Skin of body (tissue), 2 donors: Measurements from ENCODE around the gene SLC8A1. TPM values are rescaled to one million over a fixed set of nuclear protein-coding genes. Genes with fewer than 3 reads are reported as not detected.

Source experiments
- DNase-seq: peaks from one replicate; lab custom pipeline; 2025; lab: John Stamatoyannopoulos, UW
- total RNA-seq: library from RNA; depleted of rRNA; stranded (reverse); fragments of >200 nt; gene quantifications from one replicate; pipeline ENCODE4 v1.2.3, GENCODE V29; 2014

Gene SLC8A1
- total RNA-seq, 1 donor from 2014 or later: 35.5 TPM

DNA sequence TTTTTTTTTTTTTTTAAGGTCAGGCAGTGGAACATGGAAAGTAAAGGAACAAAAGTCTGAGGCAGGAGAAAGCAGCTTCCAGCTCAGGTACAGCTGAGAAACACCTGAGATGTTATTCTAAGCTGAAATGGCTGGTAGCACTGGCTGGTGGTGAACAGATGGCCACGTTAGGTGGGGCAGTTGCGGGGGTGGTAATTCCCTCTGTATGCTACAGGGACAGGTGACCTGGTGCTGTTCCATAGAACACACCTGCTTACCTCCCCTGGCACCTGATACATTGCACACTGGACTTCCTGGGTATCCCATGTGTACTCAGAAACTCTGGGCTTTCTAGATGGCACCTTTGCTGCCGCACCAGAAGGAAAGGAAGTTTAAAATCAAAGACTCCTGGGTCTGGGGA is 333.3 kb downstream of the SLC8A1 start:
- DNase-seq: no peak

DNA sequence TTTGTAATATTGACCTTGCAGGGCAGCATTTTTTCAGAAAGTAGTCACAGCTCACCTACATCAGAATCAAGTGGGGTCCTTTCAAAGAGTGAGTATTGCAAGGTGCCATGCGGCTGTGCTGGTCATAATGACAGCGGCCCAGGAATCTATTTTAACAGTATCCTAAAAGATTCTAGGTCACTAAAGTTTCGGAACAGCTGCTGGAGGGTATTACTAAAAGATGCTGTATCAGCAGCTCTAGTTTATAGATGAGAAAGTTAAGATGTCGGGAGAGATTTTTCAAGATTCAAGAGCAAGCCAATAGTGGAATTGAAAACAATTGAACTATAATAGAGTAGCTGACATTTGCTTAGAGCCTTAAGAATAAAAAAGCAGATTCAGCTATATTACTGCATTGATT is 336.0 kb downstream of the SLC8A1 start:
- no peak for DNase-seq

DNA sequence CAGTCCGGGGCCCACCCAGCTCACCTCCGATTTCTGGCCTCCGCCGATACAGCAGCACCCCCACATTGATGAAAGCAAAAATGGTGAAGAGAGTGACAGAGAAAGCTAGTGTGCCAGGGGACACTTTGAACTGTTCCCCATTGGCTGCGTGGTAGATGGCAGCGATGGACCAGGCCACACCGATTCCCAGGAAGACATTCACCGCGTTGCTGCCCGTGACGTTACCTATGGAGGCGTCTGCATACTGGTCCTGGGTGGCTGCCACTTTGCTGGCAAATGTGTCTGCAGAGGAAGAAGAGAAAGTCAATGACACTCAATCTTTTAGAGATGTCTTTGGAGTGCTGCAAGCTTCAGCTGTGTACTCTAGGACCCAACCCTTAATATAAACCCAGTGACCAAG is 336.5 kb downstream of the SLC8A1 start:
- DNase-seq: no peak

DNA sequence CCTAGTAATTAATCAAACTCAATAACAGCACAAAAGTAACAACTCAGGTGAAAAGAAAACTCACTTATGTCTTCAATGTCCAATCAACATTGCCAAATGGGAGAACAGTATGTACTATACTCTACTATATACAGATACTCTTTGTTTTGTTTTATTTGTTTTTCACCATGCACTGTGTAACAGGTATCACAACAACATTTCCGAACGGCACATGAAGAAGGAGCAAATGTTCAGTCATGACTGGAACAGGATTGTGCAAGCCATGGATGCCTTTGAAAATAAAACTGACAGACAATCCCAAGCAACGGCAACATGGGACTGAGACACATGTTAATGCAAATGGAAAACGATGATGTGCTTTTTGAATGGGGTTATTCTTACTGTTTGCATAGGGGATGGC is 337.9 kb downstream of the SLC8A1 start:
- DNase-seq: no peak

DNA sequence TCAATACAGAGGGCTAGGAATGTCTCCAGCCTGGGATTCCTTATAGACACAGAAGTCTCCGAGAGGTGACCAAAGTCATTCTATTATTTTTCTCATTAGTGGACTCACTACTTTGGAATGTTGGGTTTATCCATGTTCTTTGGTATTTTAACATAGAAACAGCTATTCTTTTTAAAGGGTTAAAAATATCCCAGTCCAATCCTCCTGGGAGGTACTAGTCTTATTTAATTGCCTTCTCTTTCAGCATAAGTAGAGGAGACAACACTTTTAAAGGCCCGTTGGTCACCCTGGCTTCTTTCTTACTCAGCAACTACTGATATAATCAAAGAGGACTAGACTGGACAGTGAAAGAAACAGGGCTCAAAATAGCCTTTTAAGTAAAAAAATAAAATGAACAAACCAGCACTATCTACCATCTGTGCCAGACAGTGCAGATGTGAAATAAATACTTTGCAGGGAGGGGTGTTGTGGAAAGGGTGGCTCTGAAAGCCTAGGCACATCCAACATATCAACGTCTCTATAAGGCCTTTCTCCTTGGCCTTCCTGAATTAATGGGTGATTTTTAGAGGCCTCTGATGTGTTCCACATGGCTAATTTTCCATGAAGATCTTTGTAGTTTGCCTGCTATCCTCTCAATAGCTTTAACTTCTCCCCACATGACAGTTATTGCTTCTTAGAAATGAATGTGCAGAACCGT is 338.5 kb downstream of the SLC8A1 start:
- no peak for DNase-seq

DNA sequence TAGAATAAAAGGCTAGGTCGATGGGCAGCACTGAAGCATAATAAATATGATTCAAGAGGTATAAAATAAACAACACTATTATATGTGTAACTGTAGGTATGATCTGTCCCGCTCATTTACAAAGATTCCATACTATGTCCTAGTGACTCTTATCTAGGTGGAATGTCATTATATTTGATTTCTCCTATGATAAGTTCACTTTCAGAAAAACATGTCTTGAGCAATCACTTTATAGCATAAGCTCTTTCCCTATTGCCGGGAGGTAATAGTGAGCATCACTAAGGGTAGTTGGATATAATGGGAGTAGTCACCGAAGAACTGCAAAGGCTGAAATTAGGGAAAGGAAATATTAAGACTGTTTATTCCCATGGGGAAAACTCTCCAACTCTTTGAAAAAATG is 342.5 kb downstream of the SLC8A1 start:
- DNase-seq: no peak

DNA sequence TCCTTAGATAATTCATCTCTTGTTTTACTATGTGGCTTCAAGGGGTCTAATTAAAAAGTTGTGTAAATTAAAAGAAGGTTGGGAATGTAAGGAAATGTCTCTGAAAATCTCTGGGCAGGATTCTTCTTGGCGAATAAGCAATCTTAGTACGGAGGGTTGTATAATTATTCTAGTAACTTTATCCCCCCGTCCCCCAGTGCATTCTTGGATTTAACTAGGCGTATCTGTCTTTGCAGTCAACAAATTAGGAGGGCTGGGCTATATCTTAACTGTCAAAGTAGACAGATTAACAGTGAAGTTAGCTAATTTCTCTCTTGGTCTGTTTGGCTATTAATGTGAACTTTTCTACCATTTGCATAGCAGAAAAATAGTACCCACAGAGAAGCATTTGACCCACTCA is 343.0 kb downstream of the SLC8A1 start:
- no peak for DNase-seq

DNA sequence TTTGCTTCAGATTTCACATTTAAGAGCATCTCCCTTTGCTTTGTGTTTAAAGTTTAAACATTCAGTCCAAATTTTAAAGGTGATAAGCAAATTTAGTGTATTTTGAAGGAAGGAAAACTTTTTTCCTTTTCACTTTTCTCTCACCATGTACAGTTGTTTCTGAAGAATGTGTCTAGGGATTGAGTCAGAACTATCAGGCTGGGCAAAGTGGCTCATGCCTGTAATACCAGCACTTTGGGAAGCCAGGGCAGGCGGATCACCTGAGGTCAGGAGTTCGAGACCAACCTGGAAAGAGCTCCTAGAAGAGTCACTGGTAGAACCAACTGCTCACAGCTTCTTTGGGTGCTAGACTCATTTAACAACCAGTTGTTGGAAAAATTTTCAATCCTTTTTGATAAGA is 345.8 kb downstream of the SLC8A1 start:
- no peak for DNase-seq

DNA sequence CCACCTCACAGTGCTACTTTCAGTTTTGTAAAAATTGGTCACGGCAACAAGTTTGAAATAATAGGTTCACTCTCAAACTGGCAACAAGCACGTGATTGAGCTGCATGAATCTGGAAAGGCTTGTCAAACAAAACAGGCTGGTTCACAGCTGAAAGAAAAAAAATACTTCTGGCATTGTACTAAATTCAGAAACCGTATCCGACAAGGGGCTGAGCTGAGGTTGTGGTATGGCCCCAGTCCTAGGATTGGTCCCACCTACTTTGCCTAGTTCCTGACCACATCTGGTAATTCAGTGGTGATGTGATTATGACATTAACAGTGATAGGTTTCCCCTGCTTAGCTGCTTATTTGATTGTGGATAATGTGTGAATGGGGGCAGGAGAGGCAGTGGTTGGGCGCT is 346.3 kb downstream of the SLC8A1 start:
- DNase-seq: no peak

DNA sequence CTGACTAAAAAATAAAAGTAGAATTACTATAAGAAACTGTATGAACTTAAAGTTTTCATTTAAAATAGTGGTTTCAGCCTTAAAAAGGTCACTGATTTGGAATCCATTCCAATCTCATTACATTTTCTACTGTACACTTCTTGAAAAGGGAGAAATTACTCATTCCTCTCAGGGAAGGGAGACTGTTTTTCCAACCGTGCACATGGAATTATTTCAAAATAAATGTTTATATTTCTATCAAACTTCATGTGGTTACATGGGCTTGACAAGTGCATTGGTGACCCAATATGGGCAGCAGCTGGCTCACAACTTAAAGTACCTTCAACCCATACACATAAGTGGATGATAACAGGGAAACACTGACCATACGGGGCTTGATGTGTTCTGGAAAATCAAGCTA is 348.3 kb downstream of the SLC8A1 start:
- DNase-seq: no peak

DNA sequence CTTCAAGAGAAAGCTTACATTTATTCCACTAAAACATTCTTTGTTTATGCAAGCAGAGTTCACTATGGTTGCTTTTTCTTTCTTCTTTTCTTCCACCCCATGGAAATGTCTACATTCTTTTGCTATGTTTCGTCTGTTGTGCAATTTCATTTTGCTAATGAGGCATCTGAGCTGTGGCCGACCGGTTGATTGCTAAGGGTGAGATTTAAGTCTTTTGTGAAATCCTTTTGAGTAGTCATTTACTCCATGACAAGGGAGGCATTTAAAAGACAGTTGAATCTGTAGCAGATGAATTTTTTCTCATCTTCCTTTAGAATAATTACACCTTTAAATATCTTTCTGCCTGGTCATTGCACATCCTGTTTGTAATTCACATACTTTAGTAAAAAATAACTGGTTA is 348.7 kb downstream of the SLC8A1 start:
- DNase-seq: no peak

DNA sequence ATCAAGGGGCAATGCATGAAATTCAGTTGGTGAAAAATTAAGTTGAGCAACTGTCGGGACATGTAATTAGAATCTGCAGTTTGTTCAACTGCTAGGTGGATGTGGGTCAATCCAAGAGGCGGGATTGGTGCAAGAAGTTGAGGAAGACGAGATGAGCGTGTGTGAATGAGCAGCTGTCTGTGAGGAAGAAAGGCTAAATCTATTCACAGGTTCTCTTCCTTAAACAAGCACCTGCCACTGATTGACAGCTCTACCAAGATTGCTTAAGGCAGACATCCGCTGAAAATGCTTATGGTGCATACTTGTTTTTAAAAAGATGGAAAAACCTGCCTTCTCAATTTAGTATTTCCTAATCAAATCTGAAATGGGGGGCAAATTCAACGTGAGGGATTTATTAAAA is 349.4 kb downstream of the SLC8A1 start:
- DNase-seq: no peak

DNA sequence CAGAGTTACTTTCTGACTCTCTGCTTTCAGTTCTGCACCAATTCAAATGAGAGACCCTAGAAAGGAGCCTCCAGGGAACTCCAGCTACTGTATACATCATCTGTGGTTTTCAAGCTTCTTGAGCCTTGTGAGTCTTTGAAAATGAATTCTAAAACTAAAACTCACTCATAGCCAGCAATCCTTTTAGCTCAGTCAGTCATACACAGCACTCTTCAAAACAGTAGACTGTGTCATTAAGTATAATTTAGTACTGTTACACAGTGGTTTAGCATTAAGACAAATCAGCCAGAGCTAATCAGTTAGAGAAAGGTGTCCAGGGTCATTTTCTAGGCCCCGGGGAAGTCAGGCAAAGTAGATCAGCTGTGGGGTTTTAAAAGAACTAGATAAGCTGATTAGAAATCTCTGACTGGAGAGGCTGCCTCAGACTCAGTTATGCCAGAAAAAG is 350.7 kb downstream of the SLC8A1 start:
- DNase-seq: no peak

DNA sequence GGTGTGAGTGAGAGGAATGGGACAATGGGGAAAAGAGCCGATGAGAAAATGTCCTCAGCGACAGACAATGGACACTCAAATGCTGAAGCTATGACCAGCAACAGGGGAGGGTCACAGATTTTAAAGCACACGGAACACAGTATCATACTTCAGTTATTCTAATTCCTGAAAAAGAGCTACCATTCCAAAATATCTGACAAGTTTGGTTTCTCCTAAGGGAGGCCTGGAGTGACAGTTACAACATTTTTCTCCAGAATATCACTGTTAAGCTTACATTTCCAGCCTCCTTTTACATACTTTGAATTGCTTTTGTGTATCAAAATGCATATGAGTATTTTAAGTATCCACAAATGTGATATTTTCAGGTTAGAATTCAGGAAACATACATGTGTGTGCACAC is 351.2 kb downstream of the SLC8A1 start:
- DNase-seq: no peak

DNA sequence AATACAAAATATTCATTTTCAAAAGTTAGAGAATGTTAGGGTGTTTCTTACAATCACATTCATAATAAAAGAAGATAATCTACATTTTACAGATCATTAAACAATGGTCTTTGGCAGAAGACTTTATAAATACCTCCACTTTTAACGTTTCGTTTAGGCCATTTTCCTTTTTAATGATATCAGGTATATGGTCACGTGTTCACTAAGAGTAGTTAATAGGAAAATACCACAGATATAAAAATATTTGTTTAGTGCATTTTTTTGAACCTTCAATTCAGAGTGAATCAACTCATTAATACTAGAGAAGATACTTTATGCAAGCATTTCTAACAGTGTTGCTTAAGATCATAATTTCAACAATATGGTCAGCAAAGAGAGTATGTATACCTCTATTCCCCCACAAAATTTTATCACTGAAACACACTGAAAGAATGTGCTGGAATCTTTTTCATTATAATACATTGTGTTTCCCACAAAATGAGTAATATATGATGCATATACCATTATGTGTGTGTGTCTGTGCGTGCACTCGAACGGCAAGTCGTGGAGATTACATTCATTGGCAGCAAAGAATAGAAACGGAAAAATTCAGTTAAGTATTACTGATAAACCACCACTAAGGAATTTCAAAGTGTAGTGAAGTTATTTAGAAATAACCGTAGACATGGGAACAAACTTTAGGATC is 353.0 kb downstream of the SLC8A1 start:
- no peak for DNase-seq

DNA sequence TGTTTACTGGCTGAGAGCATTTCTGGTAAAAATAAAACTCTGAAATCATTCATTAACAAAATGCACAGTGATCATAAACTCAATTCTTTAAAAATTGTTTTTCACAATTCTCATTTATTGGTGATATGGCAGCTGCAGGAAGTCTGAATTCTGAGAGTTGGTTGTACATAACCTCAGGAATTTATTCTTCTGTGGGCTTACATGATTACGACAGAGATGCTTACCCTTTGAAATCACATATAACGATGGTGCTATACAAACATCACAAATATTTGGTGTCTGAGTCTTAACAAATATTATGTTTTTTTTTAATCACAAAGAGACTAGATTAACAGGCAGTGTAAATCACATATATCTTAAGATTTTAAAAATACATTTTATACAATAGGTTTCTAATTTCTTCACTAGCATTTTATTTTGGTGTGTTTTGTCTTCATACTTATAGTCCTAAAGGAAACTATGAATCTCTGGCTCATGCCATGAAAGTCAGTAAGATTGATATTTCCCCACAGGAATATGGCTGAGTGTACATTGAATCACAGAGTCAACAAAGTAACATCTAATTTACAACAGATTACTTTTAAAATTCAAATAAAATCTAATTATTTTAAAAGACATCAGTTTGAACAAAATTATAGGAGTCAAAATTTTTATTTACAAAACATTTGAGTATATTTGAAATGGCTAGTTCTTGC is 354.1 kb downstream of the SLC8A1 start:
- DNase-seq: no peak

DNA sequence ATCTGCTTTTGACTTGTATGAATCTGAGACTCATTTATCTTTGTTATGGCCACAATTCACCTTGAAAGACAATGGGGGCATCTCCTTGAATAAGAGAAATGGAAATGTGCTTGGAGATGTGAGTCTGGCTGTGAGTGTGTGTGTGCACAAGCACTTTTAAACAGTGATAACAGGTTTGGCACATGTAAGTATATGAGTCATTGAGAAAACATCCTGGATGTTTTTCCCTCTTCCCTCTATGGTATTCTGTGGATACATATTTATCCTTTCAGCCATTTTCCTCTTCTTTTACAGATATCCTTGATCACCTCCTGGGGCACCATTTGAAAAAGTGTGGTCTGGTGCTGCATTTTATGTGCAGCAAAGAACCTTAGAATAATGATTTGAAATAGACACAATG is 355.5 kb downstream of the SLC8A1 start:
- no peak for DNase-seq

DNA sequence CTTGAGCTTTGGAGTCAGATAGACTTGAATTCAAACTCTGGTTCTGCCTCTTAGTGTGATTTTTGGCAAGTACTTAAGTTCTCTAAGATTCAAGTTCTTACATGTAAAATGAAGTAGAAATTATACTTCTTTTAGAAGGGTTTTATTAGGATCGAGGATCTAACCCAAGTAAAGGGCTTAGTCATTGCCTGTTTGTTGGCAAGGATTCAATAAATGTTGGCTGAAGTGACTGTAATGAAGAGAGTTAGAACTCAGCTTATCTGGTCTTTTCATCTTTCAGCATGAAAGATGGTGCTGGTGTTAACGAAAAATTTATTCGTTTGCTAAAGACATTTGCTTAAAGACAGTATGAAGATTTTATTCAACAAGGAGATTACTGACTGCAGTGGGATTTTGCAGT is 356.9 kb downstream of the SLC8A1 start:
- no peak for DNase-seq

DNA sequence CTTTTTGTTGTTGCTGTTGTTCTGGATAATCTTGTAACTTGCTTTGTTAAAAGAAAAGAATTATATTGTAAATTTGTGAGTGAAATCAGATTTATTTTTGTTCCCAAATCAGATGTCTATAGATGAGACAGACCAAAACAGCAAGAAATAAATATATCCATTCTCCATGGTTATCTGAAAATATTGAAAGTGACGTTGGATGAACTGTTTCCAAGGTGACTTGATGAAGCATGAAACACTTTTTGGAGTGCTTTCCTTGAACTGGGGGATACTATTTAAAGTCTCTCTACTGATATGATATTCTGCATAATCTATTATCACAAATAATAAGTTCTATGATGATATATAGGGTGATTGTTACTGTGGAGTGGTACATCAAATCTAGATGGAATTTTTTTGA is 357.4 kb downstream of the SLC8A1 start:
- DNase-seq: no peak

DNA sequence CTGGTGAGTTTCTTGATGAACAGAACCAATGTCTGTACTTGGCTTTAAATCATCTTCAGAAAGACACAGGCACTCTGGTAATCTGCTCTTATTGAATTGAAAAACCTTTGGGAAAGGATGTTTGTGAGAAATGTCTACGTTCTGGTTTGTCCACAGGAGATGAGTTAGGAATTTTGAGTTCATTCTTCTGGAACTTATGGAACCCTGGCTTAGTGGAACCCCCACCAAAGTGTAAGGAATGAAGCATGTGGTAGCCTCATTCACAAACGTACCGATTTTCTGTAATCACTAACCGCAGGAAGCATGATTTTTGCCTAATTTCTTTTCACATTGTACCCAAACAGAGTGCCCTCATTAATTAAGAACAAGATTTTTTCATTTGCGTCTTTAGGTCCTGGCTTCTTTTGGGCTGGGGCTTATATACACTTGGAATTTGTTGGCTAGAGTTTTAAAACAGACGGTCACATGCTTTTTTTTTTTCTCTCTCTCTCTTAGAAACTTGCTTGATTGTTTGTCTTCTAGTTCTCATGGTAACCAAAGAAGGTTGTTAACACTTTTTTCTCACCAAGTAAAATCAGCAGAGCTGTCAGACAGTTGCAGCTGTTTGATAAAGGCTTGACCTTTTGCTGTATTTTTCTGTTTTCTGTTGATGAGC is 358.7 kb downstream of the SLC8A1 start:
- no peak for DNase-seq

DNA sequence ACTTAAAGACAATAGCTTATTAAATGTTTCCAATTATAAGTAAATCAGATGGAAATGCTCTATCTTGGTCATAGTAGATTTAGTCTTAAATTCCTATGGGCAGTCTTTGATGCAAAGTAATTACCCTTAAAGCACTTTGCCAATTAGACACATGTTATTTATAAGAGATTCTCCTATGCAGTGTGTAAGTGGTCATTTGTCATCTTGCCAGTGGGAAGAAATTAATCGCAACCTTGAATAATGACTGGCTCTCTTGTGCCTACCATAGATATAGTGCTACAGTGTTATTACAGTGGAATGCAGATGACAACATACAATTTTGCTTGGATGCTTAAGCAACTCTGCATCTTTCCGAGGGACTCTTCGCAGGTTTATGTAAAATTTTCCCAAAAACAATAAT is 361.8 kb downstream of the SLC8A1 start:
- DNase-seq: no peak

DNA sequence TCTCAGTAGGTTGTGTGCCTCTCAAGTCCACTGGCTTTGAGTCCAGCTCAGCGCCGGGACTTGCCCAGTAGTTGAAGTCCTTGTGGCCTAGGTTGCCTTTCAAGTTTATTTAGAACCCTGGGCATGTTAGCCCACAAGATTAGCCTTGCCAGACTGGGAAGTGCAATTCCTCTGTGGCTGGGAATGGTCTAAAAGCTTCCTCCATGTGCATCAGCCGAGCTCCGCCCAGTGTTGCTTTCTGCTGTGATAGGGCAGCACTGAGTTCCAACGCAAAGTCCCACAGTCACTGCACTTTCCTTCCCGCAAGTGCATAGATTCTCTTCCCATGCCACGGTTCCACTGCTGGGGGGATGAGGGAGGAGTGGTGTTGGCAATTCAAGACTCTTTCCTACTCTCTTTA is 364.0 kb downstream of the SLC8A1 start:
- DNase-seq: no peak
